Kidney tubule cell (primary cell): ENCODE results near the gene PYHIN1.

Experiments
- DNase-seq: peaks from one replicate; pipeline ENCODE4 v3.0.0-alpha.2; 2018; ENCODE audit warnings: low spot score

Gene PYHIN1

DNA sequence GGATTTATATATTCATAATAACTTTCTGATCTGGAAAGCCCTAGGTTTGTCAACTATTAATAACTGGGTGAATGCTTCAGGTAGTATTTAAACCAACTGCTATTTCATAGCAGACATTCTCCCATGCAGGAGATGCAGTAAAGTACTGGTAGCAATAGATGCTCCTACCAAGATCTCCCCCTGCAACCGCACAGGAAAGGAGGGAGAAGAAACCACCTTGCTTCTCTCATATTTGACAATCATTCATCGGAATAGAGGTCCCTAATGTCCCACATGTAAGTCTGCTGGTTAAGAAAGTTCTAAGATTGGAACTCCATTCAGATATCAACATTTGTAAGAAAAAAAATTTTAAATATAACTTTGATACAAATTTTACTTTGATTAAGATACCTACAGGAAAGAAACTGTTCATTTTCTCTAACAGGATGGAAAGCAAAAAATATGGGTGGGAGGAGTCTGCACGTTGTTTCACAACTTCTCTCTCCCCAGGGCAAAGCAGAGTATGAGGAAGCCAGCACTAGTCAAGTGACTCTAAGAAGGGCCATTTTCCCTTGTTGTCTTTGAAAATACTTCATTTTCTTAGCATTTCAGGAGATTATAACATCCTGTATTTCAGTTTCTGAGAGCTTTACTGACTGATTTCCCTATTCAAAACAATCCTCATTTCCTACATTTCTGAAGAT, at the start of gene PYHIN1:
Gene PYHIN1, plus strand, starts transcription at position 498 of the 683 bp plus-strand sequence. CDS start 5,359 bp downstream, outside the sequence.
- DNase-seq = no peak

DNA sequence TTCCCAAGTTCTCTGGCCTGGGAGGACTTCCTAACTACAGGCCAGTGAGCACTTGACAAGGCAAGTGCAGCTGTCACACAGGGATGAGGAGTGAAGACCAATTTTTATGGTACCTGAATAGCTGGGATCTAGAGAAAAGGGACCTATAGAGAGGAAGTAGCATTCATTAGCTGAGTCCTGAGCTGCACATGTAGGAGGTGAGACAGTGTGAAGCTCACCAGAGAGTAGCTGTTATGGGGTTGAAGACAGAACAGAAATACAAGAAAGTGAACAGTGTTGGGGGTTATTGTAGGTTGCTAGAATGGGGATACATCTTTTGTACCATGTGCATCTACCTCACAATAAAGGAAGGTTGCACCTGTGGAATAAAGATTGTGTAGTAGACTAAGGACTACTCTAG, 37.7 kb upstream of the PYHIN1 start:
- no peak for DNase-seq

DNA sequence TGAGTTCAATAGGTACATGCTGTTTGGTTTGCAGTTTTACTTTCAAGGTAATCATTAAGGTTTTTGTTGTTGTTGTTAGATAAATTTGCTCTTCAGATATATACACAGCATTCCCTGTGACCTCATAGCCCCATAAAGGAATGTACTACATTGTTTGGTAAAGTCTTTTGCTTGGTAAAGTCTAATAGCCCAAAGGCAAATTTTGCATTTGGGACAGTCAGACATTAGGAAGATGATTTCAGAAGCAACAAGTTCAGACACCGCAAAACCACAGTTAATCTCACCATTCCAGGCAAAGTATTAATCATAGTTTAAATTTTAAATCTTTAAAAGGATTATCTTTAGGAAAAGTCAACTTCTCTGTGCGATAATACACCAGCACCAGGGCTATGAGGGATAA, 32.6 kb upstream of the PYHIN1 start:
- DNase-seq = no peak

DNA sequence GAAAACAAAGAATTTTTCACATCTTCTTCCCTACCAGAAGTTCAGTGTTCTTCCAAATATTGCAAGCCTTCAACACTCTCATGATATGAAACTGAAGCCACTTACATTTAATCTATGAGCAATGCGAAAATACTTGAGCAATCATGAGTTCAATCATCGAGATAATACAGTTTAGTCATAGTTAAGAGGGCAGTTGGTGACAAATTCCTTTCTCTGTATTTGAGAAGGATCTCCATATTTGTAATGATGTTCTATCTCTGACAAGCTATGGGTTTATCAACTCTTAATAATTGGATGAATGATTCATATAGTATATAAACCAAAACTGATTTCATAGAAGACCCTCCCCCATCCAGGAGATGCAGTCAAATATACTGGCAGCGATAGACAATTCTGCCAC, 29.7 kb upstream of the PYHIN1 start:
- no peak for DNase-seq

DNA sequence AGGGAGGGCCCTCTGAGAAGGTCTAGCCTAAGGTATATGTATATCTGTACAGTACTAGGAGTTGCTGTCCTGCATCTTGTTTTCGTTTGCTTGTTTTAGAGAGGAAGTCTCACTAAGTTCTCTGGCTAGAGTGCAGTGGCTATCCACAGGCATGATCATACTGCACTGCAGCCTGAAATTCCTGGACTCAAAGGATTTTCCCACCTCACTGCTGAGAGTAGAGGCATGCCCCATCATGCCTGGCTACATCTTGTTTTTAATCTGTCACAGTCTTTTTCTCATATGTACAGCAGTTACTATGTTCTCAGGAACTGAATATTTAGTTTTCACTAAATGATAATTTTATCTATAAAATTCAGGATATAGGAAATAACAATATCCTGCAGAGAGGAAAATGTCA, 15.3 kb upstream of the PYHIN1 start:
- no peak for DNase-seq

DNA sequence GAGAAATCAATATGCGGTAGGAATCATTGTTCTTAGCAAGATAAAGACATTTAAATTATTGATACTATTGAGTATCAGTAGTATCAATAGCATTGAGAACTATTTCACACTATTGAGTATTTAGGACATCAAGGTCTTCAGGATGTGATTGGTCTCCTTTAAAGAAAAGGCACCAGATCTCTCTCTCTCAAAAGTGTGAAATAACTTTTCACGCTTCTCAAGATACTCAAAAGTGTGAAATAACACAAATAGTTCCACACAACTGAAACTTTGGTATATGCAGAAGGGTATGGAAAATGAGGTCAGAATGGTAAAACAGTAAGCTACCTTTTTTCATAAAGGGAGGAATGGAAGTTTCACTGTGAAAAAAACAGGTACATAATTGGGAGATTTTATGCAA, 6.7 kb upstream of the PYHIN1 start:
- no peak for DNase-seq

DNA sequence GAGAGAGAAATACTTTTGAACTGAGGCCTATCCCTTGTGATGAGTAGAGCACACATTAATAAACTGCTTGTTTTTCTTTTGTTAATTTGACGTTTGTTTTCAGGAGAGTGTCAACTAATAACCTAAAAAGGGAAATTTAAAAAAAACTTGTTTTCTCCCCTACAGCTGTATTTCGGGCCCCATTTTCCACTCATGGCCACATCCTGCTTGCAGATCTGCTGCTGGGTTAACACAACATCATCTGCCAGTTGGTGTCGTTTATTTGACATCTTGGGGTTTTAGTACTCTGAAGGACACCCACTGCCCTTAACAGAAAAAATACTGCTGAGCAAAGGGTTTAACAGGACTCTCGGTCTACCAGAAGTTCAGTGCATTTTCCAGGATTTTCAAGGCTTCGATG, 848 bp upstream of the PYHIN1 start:
- DNase-seq = no peak

DNA sequence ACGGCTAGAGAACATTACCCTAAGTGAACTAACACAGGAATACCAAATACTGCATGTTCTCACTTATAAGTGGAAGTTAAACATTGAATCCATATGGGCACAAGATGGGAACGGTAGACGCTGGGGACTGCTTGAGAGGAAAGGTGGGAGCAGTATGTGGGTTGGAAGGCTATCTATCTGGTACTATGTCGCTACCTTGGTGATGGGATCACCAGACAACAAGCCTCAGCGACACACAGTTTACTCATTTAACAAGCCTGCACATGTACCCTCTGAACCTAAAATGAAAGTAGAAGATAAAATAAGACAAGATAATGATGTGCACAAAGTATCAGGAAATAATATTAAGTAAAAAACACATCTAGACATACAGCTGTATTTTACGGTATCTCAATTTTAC, 819 bp downstream of the PYHIN1 start:
- DNase-seq = no peak

DNA sequence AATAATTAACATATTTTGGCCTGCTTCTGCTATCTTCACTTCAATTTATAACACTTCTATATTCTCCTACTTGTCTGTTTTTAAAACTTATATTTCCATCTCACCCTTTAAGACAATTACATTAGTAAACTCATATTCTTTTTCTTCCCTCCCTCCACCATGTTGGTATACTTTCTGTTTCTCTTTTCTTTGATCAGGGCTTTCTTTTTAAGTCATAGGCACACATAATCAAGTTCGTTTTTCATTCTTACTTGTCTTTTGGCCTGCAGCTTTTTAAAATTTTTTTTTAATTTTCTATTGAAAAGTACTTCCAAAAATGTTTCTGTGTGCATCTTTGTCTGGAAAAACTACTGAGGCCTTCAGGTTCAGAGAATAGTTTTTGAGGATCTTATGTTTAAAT, 2.3 kb downstream of the PYHIN1 start:
- DNase-seq = no peak

DNA sequence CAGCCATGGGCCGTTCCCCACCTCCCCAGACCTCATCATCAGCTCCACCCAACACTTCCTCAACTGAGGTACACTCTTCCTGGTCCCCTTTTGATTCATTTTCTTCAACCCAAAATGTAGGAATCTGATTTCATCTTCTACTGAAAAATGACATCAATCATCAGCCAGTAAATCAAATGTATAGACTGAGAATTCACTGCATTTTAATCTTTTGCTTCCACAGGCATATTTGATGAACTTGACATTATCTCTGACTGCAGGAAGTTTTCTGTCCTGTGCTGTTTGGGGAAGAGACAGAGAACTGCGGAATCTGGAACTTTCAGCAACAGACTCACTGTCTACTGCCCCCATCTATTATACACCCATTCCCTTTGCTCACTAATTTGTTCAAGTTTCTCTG, 7.8 kb downstream of the PYHIN1 start:
- no peak for DNase-seq

DNA sequence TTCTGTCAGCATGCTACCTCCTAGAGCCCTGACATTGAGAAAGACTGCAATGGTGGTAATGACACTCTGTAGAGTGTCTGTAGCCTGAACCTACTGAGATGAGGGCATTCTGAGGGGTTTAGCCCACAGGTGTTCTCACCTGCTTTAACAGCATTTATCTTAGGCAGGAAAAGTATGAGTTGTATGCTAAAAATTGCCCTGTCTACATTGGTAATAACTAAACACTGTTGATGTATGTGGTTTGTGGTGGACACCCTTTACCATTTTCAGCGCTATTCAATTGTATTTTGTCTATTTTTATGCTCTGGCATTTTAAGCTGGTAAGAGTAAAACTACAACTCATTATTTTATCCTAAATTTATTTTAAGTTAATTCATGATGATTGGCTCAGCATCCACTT, 10.0 kb downstream of the PYHIN1 start:
- DNase-seq = no peak

DNA sequence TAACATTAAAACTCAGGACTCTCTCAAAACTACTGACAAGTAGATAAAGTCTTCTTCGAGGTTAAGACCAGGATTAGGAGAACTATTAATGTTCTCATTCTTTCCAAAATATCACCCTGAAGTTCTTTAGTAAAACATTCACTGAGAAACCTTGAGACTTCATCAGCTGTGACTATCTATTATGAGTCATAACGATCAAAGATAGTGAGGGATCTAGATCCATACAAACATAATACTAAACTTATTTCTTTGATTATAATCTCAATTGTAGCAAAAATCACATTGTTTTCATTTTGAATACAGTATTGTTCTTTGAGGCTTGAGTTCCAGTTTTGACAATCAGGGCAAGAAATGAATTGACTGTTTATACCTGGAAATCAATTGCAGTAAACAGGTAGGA, 11.1 kb downstream of the PYHIN1 start:
- no peak for DNase-seq

DNA sequence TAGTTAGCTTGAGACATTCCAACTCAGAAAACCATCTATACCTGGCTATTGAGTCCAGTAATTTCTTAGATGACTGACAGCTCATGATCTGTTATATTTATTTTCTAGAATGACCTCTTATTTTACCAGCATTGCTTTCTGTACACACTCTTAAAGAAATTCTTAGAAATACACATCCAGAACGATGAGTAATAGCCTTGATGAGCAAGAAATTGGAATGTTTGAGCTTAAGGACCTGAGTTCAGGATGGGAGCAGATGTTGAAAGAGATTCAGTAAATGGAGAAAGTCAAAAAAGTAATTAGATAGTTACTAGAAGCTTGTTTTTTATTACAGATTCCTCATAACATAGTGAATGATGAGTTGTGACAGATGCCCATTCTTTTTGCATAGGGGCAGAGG, 11.7 kb downstream of the PYHIN1 start:
- peak; percentile 2 for DNase-seq

DNA sequence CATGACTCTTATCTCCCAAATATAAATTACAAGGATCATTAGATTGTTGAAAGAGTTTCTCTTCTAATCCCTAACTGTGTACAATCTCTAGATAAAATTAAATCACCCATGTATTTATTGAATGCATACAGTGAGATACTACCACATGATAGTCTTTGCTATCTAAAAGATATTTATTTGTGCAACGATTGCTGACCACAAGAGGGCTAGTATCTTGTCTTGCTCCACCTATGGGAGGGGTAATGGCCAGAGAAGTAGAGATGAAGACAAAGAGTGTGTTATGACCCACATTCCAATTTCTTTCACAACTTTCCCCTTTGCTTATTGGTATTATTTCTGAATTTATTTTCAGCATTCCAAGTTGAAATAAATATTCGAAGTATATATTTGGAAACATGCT, 13.7 kb downstream of the PYHIN1 start:
- DNase-seq = no peak

DNA sequence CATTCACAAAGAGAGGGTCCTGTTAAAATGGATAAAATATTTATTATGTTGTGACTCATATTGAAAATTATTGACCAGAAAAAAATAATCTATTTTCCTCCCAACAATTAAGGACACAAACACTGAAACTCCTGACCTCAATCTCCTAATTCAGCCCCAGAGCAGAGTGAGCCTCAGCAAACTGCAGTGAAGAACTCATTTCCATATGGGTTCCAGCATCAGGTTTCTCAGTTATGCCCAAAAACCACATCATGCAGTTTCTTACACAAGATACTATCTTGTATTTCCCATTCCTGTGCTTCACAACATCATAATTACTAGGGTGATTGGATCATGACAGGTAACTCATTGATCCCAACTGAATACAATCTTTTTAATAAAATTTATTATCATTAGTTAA, 15.4 kb downstream of the PYHIN1 start:
- no peak for DNase-seq

DNA sequence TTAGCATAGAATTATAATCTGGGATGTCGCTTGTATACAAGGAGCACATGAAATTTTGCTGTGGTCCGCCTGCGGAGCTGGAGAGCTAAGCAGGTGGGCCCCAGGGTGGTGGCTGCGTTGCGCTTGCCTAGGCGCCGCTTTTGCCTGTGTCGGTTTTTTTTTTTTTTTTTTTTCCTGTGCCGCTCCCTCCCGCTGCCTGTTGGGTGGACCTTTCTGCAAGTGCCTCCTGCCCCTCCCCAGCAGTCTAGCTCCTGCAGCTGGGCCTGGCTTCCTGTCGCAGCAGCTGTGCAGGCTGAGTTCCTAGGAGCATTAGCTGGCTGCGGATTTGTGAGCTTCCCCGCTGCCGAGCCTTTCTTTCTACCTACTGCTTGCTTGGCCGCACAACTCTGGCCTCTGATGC, 20.6 kb downstream of the PYHIN1 start:
- no peak for DNase-seq

DNA sequence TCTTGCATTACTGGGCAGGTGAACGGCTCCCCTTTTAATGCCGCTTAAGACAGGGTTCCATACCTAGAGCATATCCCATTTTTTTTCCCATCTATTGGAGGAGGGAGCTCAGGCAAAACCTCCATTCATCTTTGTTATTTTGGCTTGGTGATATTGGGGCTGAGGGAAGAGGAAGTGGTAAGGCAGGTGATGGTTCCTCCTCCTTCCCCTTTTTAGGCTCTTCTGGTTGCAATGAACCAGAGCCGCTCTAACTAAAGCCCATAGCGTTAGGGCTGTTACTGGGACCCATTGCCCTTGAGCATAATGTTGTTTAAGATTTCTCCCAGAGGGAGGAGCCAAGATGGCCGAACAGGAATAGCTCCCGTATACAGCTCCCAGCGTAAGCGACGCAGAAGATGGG, 21.1 kb downstream of the PYHIN1 start:
- no peak for DNase-seq

DNA sequence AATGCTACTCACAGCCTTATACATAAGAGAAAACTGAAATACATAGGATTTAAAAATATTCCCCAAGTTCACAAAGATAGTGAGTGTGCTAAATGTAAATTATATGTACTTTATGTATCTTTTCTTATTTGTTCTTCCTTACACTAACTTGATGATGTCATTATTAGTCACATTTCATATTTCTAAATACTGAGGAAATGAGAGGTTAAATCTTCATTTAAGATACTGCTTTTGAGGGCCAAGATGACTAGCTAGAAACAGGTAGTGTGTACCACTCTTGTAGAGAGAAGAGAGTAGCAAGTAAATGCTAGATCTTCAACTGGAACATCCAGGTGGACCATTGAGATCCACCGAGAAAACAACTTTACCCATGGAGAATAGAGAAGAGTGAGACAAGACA, 29.8 kb downstream of the PYHIN1 start:
- DNase-seq = no peak

DNA sequence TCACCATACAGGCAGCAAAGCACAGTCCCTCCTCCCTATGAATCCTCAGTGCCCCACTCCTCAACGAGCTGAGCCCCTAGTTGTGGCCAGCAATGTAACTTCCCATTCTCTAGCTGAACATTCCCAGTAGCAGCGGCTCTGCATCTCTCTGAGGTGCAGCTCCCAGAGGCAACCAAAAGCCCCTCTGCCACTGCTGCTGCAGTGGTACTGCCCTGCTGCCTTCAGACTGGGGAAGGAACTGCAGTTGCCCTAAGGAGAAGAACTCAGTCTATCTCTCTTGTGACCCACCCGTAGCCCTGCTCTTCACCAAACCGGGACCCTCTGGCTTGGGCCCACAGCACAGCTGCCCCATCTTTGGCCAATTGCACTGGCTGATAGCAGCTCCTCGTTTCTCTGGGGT, 31.6 kb downstream of the PYHIN1 start:
- no peak for DNase-seq

DNA sequence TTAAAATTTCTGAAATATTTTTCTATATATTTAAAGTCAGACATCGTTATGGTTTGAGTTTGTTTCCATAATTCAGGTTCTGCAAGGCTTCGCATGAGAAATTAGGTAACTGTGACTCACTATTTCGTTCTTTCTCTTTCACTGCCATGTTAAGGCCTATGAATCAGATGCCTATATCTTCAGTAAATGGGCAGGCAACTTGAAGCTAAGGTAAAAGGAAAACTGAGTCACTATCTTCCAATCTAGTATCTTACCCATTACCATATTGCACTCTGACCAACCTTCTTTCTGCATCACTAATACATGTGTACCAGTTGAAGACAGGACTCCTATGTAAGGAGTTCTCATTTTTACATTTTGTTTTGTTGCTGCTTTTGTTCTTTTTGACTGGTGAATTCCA, 37.8 kb downstream of the PYHIN1 start:
- no peak for DNase-seq

DNA sequence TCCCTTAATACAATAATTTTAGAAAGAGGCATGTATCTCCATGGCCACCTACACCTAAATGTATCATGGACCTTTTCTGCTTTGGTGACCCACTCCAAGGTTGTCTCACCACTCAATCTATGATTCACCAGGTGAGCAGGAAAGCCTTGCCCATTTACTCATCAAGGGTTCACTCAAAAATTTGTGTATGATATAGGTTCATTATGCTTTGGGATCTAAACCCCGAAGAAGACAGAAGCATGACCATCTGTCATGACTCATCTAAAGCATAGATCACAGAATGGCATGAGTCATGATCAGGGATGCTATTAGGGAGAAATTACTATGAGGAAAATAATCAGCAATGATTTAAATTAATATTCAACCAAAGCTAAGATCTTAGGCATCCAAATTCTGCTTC, 38.5 kb downstream of the PYHIN1 start:
- DNase-seq = peak; percentile 1

DNA sequence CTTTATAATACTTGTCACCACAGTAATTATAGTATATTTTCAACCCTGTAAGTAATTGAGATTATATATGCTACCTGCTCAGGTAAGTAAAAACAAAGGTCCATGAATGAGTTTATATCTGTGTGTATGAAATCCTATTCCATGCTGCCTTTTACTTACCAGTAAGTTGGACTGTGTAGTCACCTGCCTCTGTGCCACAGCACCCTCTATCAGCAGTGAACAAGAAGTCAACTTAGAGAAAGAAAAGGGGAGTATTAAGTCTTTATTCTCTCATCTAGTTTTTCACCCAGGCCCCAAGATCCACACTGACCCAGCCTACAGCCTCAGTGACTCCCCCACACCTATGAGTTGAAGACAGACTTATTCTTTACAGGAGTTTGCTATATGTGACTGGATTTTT, 41.5 kb downstream of the PYHIN1 start:
- peak; percentile 3 for DNase-seq

DNA sequence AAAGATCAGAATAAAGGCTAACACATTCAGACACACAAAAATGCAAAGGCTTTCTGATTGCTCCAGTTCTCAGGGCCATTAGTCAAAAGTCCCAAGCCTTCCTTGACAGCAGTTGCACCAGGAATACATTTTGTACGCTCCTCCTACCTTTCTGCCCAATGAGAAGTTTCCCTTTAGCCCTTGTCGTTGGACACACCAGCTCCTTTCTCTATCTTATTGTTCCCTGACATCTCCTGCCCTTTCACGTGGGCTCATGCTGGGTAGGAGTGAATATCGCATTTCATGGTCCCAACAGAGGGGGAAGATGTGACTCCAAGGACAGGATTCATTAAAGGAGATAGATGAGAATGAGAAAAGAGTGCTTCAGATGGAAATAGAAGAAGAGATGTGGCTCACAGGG, 44.9 kb downstream of the PYHIN1 start:
- no peak for DNase-seq

DNA sequence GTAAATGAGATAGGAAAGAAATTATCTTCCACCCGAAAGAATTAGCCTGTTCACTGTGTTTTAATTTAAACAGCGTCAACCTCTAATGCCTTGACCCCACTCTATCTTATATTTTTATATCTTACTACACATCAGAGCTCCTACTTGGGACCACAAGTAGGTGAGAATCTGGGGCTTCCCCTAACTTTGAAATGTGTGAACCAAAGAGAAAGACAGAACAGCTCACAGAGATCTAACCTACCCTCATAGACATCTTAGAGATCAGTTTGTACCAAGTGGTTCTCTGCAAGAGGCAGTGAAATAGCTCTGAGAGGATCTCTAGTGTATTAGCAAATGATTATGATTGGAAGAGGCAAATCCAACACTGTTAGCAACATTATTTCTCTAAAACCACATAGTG, 47.4 kb downstream of the PYHIN1 start:
- DNase-seq = no peak

DNA sequence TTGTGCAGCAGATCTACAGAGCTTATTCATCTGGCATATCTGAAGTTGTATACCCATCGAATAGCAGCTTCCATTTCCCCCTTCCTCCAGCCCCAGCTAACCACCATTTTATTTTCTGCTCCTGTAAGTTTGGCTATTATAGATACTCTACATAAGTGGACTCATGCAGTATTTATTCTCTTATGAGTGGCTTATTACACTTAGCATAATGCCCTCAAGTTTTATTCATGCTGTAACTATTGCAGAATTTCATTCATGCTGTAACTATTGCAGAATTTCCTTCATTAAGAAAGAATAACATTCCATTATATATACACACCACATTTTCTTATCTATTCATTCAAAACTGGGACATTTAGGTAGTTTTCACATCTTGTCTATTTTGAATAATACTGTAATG, 47.9 kb downstream of the PYHIN1 start:
- DNase-seq = no peak
